GM12878 (cell line): Measurements from ENCODE around the gene NUP50. TPM values are rescaled to one million over a fixed set of nuclear protein-coding genes. Genes with fewer than 3 reads are reported as not detected.

Experiments used
- ATAC-seq: fragments of 200-7000 bp; cut with Tn5 transposase; 3 replicates; pipeline ENCODE4 v1.9.1; 2020; ENCODE audit warnings: mild to moderate bottlenecking, moderate library complexity
- BruUV-seq: library from RNA; stranded (reverse); fragments of 400-500 nt; replicated peaks from 2 replicates; lab custom pipeline; 2021; lab: Mats Ljungman, UMichigan
- CTCF ChIA-PET: fragments of 300-600 bp; sonication (Branson Sonifier 250); formaldehyde crosslinking; extraction: SDS; loops from one replicate; lab custom pipeline; 2021; ENCODE audit warnings: inconsistent platforms; lab: Yijun Ruan, JAX
- POLR2A ChIA-PET: fragments of 350-600 bp; formaldehyde crosslinking; extraction: SDS; loops from one replicate; lab custom pipeline; 2021; ENCODE audit warnings: inconsistent platforms; lab: Charles Lee
- RAD21 ChIA-PET: fragments of 300-600 bp; sonication (Branson Sonifier 250); formaldehyde crosslinking; loops from one replicate; lab custom pipeline; 2023; ENCODE audit warnings: antibody characterized with exemption; ENCODE audit not compliant: unreplicated experiment; lab: Charles Lee
- SMC1A ChIA-PET: fragments of 300-600 bp; sonication (Branson Sonifier 250); formaldehyde crosslinking; loops from one replicate; lab custom pipeline; 2023; ENCODE audit not compliant: unreplicated experiment, uncharacterized antibody; lab: Charles Lee
- DNase-seq: peaks from one replicate; pipeline ENCODE4 v3.0.0-alpha.2; 2011; ENCODE audit warnings: low read depth, low spot score
- FAIRE-seq: peaks from 3 replicates; lab custom pipeline; 2011; peaks lifted over from hg19 to GRCh38; lab: Jason Lieb, UNC
- H2AFZ ChIP-seq: 2 replicates; pipeline ENCODE4 v1.6.0; 2011; ENCODE audit warnings: low read depth, low read length, control low read depth; ENCODE audit not compliant: control insufficient read depth
- H3K27ac ChIP-seq: 2 replicates; pipeline ENCODE4 v1.5.1; 2011; ENCODE audit warnings: control low read depth; ENCODE audit not compliant: control insufficient read depth, insufficient read depth
- H3K27me3 ChIP-seq, 2 experiments: replicated peaks in 1 of 2; 2 replicates each; pipeline versions ENCODE4 v1.6.0 to v1.6.1; 2011; ENCODE audit warnings: low read length in 1 of 2; ENCODE audit not compliant: control insufficient read depth in 2 of 2, insufficient read depth in 2 of 2
- H3K36me3 ChIP-seq, 2 experiments: 2 replicates each; pipeline ENCODE4 v1.5.1; 2011; ENCODE audit warnings: low read length in 1 of 2; ENCODE audit not compliant: control insufficient read depth in 2 of 2, insufficient read depth in 2 of 2
- H3K4me1 ChIP-seq: 2 replicates; pipeline ENCODE4 v1.6.1; 2011; ENCODE audit warnings: mild to moderate bottlenecking, low read length, moderate library complexity, mixed read lengths; ENCODE audit not compliant: control insufficient read depth, insufficient read depth
- H3K4me2 ChIP-seq: 2 replicates; pipeline ENCODE4 v1.6.0; 2011; ENCODE audit warnings: control low read depth; ENCODE audit not compliant: control insufficient read depth, insufficient read depth
- H3K4me3 ChIP-seq: fragments of 200-600 bp; sonication (generic); 2 replicates; pipeline ENCODE4 v1.5.1; 2016
- H3K79me2 ChIP-seq: 2 replicates; pipeline ENCODE4 v1.6.0; 2011; ENCODE audit warnings: low read length; ENCODE audit not compliant: control insufficient read depth, insufficient read depth
- H3K9ac ChIP-seq: 2 replicates; pipeline ENCODE4 v1.8.0; 2011; ENCODE audit warnings: low read length, control low read depth, mixed read lengths; ENCODE audit not compliant: control insufficient read depth, insufficient read depth
- H3K9me3 ChIP-seq: replicated peaks from 3 replicates; pipeline ENCODE4 v1.5.1; 2011; ENCODE audit warnings: mild to moderate bottlenecking, low read length; ENCODE audit not compliant: control insufficient read depth, insufficient read depth
- H4K20me1 ChIP-seq: 2 replicates; pipeline ENCODE4 v1.6.0; 2011; ENCODE audit not compliant: control insufficient read depth, insufficient read depth
- EP300 ChIP-seq, 2 experiments: fragments of 150-350 bp in 1 of 2; IDR thresholded peaks; 2 replicates each; pipeline ENCODE4 v1.6.1; 2011 to 2012; ENCODE audit warnings: low read depth in 2 of 2, low read length in 2 of 2, borderline replicate concordance in 1 of 2, improper control_type of control experiment in 1 of 2, inconsistent platforms in 1 of 2; ENCODE audit not compliant: control insufficient read depth in 1 of 2
- FOXM1 ChIP-seq: IDR thresholded peaks from 2 replicates; pipeline ENCODE4 v1.6.1; 2012; ENCODE audit warnings: low read depth, mild to moderate bottlenecking, inconsistent platforms, low read length, moderate library complexity
- KLF5 ChIP-seq: fragments of 450-650 bp; IDR thresholded peaks from 2 replicates; pipeline ENCODE4 v1.6.1; 2014; ENCODE audit warnings: mild to moderate bottlenecking; ENCODE audit not compliant: partially characterized antibody
- RAD51 ChIP-seq: fragments of 450-650 bp; IDR thresholded peaks from 2 replicates; pipeline ENCODE4 v1.6.1; 2016; ENCODE audit warnings: moderate library complexity, mild to moderate bottlenecking, inconsistent platforms
- TARDBP ChIP-seq: IDR thresholded peaks from 2 replicates; pipeline ENCODE4 v1.6.1; 2016; ENCODE audit warnings: borderline replicate concordance
- ZNF24 ChIP-seq: fragments of 450-650 bp; IDR thresholded peaks from 2 replicates; pipeline ENCODE4 v1.6.1; 2017; ENCODE audit warnings: antibody characterized with exemption, mild to moderate bottlenecking
- WGBS: methylation state at CpG from one replicate; pipeline ENCODE4 v1.1.6; 2016; ENCODE audit warnings: low lambda C conversion rate; ENCODE audit not compliant: insufficient replicate concordance, insufficient coverage; ENCODE audit errors: missing lambda C conversion rate; 5-methylcytosine and 5-hydroxymethylcytosine counted together
- in situ Hi-C: fragments of 300-500 bp; cut with MboI; formaldehyde crosslinking; loops from 9 replicates; pipeline ENCODE4 v1.14.3; 2018; ENCODE audit warnings: mixed read lengths
- intact Hi-C: fragments of 100-400 bp; cut with micrococcal nuclease; formaldehyde crosslinking; loops from one replicate; pipeline ENCODE4 v1.14.2; 2022; ENCODE audit not compliant: unreplicated experiment
- polyA plus RNA-seq, 11 experiments: library from polyadenylated mRNA; depleted of rRNA in 4 of 11; unstranded in 6 of 11; stranded (reverse) in 5 of 11; fragments of >200 nt; fragmentation: Nextera tagmentation in 4 of 11; fragmentation: Illumina TruSeq in 1 of 11; extraction: Ambion mirVana in 4 of 11; extraction: Trizol in 1 of 11; gene quantifications; 1 replicate in 1 of 11; 2 replicates in 10 of 11; pipeline versions ENCODE4 v1.2.1 to v1.2.3, GENCODE V29; 2011 to 2016; ENCODE audit warnings: inconsistent platforms in 2 of 11, missing spikeins in 2 of 11, low read depth in 1 of 11
- total RNA-seq, 4 experiments: library from RNA; depleted of rRNA in 3 of 4; stranded (reverse); fragments of >200 nt in 3 of 4; fragmentation: Illumina TruSeq in 1 of 4; extraction: Trizol in 1 of 4; gene quantifications; 2 replicates each; pipeline versions ENCODE4 v1.2.1 to v1.2.3, GENCODE V29; 2013 to 2021
- TF ChIP-seq, protein P1 (sequence below): IDR thresholded peaks from 2 replicates; pipeline ENCODE4 v1.6.1; 2011; ENCODE audit warnings: borderline replicate concordance, low read depth, mild to moderate bottlenecking, moderate library complexity, mixed read lengths, low read length; ENCODE audit not compliant: insufficient read depth; ENCODE audit errors: extremely low read length

Gene NUP50
- total and polyA plus RNA-seq, 10 of the 15 experiments (the other 5 are each of a cell fraction or from before 2014, with no cell fraction given), result 36.8 to 125 (median 78.8) TPM

DNA sequence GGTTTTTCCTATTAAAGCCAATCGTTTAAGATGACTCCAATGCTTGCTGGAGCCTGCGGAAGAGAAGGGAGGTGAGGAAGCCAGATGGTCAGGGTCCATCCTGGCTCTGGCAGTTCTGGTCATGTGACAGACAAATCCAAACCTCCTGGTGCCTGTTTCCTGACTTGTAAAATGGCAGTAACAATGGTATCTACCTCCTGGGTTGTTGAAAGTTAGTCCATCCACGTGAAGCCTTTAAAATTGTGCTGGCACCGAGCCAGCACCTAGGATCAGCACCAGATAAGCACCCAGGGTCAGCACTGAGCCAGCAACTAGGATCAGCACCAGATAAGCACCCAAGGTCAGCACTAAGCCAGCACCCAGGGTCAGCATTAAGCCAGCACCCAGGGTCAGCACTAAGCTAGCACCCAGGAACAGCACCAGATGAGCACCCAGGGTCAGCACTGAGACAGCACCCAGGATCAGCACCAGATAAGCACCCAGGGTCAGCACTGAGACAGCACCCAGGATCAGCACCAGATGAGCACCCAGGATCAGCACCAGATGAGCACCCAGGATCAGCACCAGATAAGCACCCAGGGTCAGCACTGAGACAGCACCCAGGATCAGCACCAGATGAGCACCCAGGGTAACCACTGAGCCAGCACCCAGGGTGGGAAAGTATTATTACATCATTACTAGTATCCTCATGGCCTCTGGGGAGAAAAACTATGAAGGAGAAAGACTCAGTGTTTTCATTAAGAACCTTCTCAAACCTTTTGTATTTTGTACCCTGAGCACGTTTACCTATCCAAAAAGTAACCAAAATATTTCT lies 59.8 kb downstream of the NUP50 start:
- no TSS peak for BruUV-seq

DNA sequence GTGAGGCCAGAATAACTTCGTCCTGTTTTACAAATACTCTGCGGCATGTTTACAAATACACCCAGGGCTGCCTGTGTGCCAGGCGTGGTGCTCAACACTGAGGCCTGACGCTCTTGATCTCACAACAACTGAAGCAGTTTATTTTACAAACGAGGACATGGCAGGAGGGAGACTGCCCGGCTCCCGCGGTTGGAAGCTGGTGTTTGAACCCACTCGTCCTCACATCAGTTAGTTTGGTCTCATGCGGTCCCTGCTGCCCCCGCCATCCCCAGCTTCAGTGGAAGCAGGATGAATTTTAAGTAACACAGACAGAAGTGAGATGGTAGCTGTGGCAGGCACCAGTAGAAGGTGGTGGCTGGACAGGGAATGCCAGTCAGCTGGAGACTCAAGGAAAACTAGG lies 60.6 kb downstream of the NUP50 start:
- no TSS peak for BruUV-seq
- DNase-seq (no peak), ATAC-seq (no peak), FAIRE-seq (no peak)
- CTCF ChIA-PET, result interaction anchor here (0.8 kb wide), 1 partner anchor 16 kb away, joined by 3 read pairs; no protein-coding TSS in a partner anchor
- in situ Hi-C loops, result no loop called here
- H3K27me3 ChIP-seq, result no peaks in the 10 kb centered on the region
- H3K27ac ChIP-seq, result no peak overlapping the region
- POLR2A ChIA-PET, result no interaction called here
- SMC1A ChIA-PET, result no interaction called here
- H3K4me2 ChIP-seq, result no peak overlapping the region
- H3K4me1 ChIP-seq, result peaks cover 18% of the 10 kb centered on the region
- H3K4me3 ChIP-seq, result no peak overlapping the region
- H3K9ac ChIP-seq, result no peak overlapping the region
- H2AFZ ChIP-seq, result no peak overlapping the region
- no peaks in the 10 kb centered on the region for H4K20me1 ChIP-seq
- RAD21 ChIA-PET, result no interaction called here
- no peak for TF ChIP-seq TARDBP
- no peak for TF ChIP-seq FOXM1
- no peak for TF ChIP-seq EP300 (IDR thresholded peaks at IDR 0.05; ENCODE audit: borderline replicate concordance in 1 of 2, control insufficient read depth in 1 of 2, low read depth in 2 of 2, low read length in 2 of 2)
- TF ChIP-seq RAD51, result no peak
- no peaks in the 10 kb centered on the region; a peak in 1 of 4 replicates for H3K36me3 ChIP-seq
- peaks cover 35% of the 10 kb centered on the region for H3K79me2 ChIP-seq
- 95% methylated on average over 11 of the region's 11 CpGs for WGBS
- intact Hi-C loops, result no loop called here
- no peaks in the 10 kb centered on the region for H3K9me3 ChIP-seq

More for the DNA sequence above, 59.8 kb downstream of the NUP50 start:
- in situ Hi-C loops (no loop called here), intact Hi-C loops (no loop called here)
- peak overlapping the region; percentile 34; the same call in 1 of the 2 replicates for H3K4me2 ChIP-seq
- H2AFZ ChIP-seq, result no peak overlapping the region
- no peaks in the 10 kb centered on the region; a peak in 1 of 4 replicates for H3K36me3 ChIP-seq
- H3K4me1 ChIP-seq, result peaks cover 25% of the 10 kb centered on the region
- WGBS, result 89% methylated on average over 5 of the region's 5 CpGs
- no peak overlapping the region for H3K9ac ChIP-seq
- ChIA-PET RAD21 (no interaction called here), SMC1A (no interaction called here), POLR2A (no interaction called here), CTCF (interaction anchor here (0.6 kb wide), 1 partner anchor 797 kb away, joined by 4 read pairs; no protein-coding TSS in a partner anchor)
- H3K27me3 ChIP-seq, result no peaks in the 10 kb centered on the region
- no peak for FAIRE-seq
- no peaks in the 10 kb centered on the region for H3K9me3 ChIP-seq
- H3K4me3 ChIP-seq, result no peak overlapping the region
- peaks cover 42% of the 10 kb centered on the region for H3K79me2 ChIP-seq
- no peak for ATAC-seq
- TF ChIP-seq, protein P1, sequence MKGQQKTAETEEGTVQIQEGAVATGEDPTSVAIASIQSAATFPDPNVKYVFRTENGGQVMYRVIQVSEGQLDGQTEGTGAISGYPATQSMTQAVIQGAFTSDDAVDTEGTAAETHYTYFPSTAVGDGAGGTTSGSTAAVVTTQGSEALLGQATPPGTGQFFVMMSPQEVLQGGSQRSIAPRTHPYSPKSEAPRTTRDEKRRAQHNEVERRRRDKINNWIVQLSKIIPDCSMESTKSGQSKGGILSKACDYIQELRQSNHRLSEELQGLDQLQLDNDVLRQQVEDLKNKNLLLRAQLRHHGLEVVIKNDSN, result no peak
- TF ChIP-seq KLF5 (peak; percentile 95), ZNF24 (peak; percentile 57; the same call in 1 of the 2 replicates)
- no peak for DNase-seq
- no peaks in the 10 kb centered on the region for H4K20me1 ChIP-seq
- 0 out of 2 replicates have a peak overlapping the region, but pooled peaks have one; percentile 1 for H3K27ac ChIP-seq
